Hippocampal formation (tissue), 2 donors: Measurements from ENCODE around the gene PROM1.
A peak's percentile ranks its signal among the peaks of the same experiment; 100 is the strongest.

Experiments used
- DNase-seq, 2 donors: peaks; one replicate each; lab custom pipeline; 2025; lab: John Stamatoyannopoulos, UW

PROM1 gene

DNA sequence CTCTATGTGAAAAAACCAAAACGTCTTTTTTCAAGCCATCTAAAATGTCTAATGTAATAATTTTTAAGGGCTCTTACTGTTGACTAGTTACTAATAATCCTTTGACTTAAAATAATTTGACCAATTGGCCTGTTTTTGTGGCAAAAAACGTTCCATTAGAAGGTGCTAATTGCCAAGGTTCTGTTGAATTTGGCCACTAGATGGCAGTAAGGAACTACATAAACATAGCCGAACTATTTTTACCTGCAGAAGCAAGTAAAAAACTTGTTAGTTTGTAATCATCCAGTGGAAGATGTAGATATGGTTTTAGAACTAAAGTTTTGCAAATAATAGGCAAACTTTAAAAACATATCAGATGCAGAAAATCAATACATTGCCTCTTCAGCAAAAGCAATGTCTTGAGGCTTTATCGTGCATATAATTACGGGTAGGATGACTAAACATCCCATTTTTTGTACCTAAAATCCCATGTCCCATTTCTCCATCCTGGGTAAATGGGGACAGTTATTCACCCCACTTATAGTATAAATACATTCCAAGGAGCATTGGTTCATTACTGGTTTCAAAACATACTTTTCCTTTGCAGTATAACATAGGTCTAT, 57.6 kb downstream of the PROM1 start:
- DNase-seq = peak in 1 of 2 donors; percentile 69

DNA sequence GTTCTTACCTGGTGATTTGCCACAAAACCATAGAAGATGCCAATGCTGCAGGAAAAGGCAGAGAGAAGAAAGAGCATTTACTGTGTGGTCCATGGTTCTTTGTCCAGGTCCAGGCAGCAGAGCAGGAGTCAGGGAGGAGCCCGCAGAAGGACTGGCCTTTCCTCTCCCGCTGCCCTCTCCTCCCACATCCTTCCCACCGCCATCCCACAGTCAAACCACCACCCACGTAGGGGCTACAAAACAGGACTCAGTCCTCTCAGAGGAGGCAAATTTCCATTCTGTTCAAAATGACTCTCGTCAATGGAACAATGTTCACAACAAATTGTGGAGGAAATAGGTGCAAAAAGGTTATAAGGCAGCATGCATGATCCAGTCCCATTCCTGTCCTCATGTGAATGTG, 58.6 kb downstream of the PROM1 start:
- DNase-seq = no peak

DNA sequence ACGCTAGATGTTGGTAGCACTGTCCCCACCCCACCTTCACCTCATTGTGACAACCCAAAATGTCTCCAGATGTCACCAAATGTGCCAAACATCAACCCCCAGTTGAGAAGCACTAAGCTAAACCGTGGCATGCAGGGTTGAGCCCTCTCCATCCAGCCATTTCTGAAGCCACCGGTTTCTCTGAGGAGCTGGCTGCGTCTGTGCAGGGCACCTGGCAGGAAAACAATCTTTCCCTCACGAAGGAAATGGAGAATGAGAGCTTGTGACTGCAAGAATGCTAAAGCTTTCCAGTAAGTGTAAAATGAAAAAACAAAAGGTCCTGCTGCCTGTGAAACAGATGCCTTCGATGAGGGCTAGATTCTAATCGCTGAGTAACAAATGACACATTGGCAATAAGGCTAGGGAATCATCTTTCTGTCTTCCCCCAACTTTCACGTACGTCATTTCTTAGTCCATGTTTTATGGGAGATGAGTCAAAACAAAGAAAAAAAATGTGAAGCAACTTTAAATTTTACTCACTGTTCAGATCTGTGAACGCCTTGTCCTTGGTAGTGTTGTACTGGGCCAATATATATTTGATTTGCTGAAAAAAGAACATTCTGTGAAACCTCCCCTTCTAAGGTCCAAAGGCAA, 59.9 kb downstream of the PROM1 start:
- no peak for DNase-seq

DNA sequence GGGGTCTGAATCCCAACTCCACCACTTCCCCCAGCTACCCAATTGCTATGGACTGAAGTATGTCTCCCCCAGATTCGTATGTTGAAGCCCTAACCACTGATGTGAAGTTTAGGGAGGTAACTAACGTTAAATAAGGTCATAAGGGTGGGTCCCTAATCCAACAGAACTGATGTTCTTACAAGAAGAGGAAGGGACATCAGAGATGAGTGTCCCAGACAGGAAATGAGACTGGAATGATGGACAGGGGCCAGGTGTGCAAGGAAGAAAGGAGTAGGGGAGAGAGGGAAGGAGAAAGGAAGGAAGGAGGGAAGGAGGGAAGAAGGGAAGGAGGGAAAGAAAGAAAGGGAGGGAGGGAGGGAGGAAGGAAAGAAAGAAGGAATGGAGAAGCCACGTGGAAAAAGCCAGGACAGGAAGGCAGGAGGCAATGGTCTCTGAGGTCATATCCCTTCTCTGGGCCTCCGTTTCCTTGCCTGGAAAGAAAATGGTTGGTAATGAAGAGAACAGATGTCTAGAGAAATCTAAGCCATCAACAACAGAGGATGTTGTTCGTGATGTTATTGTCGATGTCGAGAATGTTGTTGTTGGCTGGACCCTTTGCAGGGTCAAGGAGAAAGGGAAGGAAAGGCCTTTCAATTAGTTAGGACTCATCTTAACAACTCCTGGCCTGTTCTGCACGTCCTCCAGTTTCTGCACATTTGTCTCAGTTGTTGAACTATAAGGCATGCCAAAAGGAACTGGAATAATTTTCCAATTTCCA, 61.8 kb downstream of the PROM1 start:
- DNase-seq = no peak

DNA sequence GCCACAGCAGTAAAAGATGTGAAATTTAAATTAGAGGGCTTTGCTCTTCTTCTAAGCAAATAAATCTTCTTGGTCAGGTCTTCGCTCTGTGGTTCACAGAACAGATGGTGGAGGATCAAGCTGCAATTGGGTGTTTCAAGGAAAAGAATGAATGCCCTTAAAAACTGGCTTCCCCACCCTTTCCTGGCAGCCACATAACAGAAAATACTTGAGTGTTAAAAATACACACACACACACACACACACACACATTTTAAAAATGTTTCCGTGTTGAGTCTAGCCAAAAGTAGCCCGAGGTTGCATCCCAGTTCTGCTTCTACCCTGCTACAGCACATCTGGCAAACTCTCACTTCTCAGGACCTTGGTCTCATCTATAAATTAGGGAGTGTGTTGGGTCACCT, 64.2 kb downstream of the PROM1 start:
- DNase-seq = no peak

DNA sequence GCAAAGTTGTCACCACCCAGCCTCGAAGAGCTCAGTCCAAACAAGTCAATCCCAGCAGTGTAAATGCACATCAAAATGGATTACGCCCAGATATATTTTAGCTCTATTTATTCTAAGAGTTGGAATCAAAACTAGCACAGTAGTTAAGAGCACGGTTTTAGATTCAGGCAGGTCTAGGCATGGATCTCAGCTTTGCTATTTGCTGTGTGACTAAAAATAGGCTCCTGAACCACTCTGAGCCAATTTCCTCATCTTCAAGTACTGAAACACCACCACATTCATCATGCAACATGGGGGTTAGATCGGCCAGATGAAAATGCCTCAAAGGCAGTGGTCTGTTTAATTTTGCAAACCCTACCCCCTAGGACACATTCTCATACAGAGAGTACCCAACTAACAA, 65.0 kb downstream of the PROM1 start:
- no peak for DNase-seq

DNA sequence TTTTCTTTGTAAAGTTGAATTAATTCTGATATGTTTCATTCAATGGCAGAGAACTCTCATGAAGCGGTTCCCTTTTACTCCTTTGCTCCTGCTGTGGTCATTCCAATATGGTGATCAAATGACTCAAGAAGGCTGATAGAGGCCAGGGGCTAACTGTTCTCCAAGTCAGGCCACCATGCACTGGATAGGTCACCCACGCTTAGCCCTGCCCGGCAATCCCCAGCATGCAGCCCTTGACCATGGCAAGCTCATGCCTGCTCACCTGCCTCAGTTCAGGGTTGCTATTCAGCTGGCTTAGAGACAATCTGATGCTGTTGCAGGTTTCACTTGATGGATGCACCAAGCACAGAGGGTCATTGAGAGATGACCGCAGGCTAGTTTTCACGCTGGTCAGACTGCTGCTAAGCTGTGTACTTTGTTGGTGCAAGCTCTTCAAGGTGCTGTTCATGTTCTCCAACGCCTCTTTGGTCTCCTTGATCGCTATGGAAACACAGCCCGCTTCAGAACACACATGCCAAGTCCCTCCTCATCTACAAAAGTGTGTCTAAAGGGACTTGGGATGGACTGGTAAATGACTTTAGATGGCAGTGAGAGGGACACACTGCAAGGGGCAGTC, 65.7 kb downstream of the PROM1 start:
- DNase-seq = no peak

DNA sequence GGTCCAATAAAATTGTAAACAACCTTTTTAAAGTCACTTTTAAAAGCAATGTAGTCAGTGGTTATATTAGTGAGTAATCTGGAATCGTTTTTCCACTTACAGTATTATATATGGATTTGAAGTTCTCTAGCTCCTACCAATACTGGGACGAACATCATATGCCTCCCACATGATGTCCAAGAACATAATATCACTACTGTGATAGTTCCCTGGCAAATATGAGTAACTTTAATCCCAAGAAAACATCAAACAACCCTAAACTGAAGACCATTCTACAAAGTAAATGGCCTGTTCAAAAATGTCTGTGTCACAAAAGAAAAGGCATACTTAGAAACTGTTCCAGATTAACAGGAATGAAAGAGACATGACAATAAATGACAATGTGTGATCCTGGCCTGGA, 67.3 kb downstream of the PROM1 start:
- DNase-seq = no peak

DNA sequence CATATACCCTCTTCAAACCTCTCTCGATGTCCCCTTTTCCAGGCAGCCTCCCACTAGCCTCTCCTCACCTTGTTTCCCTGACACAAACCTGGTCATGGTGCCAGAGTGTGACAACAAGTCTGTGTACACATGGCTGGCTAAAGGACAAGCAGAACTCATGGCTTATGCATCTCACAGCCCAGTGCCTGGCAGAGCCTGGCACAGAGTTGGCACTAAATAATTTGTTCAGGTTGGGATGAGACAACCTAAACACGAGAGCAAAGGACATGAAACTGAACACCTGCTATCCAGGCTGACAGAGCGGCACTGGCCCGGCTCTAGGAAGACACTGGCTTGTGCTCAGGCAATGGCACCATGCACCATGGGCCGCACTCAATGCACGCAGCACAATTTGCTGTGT, 72.7 kb downstream of the PROM1 start:
- DNase-seq = no peak

DNA sequence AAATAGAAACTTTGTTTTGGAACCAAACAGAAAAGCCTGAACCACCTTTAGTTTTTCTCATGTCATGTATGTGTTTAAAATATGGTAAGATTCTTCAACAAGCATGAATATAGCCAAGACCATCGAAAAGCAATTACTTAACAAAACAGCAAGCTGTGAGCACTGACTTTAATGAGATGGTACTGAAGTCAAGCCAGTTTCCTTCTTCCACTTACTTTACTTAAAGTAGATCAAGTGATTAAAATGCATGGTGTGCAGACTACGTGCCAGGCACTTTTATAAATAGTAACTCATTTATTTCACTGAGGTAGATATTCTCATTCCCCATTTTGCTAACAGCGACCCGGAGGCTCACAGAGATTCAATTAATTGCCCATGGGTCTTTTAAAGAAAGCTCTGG, 74.7 kb downstream of the PROM1 start:
- DNase-seq = no peak

DNA sequence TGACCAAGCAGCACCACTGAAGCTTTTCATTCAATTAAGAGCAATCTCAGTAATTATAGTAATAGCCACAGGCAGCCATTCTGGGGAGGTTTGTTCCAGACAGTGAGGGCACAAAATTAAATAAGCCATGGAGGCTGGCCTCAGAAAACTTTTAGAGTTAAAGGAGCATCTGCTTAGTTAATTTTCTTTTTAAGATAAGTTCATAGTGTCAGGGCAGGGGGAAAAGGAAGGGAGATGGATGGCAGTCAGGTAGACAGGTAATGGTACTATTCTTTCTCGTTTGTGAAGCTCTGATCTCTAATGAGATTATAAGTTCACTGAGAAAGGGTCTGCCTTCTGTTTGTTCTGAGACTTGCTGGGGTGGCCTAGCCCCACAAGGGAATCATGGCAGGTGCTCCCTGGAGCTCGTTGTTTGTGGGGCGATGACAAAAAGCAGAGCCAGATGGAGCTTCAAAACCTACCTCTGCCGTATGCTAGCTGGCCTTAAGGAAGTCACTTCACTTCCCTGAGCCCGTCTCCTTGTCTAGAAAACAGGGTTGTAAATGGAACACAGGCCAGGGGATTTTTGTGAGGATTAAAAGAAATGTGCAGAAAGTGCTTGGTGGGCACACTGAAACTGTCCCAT, 76.2 kb downstream of the PROM1 start:
- DNase-seq = no peak

DNA sequence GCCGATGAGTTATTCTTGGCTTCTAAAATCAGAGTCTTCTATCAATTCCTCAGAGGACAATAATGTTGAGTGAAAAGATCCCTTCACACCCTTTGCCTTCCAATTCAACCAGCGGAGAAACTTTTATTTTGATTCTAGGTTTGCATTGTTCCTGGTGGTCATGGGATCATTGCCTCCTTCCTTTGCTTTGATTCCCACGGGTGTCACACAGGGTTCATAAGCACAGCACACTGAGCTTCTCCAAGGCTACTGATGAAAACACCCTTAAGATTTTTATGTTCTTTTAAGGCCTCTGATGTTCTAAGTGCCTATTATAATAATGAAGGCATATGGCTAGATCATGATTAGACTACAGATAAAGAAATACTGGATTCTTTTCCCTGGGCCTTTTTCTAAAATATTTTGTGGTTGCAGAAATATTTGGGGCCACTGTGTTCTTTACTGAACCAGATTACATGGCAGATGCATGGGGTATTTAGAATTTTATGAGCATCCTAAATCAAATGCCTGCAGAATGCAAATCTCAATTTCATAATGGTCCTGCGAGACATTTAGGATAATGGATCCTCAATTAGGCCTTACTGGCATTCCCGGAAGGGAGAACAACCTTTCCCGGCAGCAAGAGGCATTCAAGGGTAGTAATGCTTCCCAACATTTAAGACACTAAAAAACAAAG, 76.9 kb downstream of the PROM1 start:
- DNase-seq = no peak

DNA sequence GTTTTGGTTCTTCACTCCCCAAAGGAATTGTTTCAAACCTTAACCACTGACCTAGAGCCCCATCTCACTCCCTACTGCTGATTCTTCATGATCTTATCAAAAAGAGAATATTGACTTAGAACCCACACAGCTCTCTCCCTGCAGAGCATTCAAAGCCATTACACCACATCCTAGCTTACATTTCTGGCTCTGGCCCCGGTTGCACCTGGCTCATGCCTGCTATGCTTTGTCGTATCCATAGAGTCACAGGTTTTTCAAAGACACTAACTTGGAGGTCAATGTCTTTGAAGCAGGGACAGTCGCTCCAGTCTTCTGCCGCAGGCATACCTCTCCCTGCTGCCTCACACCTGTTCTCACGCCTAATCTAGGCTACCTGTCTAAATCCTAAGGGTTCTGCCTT, 78.1 kb downstream of the PROM1 start:
- DNase-seq = no peak

DNA sequence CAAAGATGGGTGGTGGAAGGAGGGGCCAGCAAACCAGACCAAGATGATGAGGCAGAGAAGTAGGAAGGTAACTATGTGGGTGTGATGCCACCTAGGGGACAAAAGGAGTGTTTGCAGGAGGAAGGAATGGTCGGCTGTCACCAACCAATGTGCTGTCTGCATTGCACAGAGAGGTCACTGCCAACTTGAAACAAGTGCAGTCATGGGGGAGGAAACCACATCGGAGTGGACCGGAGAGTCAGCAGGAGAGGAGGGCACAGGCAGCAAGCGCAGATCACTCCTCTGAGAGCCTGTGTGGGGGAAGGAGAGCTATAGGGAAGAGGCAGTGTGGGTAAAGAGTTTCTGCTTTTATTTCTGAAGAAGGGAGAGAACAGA, 82.4 kb downstream of the PROM1 start:
- peak; percentile 51 to 81 for DNase-seq

DNA sequence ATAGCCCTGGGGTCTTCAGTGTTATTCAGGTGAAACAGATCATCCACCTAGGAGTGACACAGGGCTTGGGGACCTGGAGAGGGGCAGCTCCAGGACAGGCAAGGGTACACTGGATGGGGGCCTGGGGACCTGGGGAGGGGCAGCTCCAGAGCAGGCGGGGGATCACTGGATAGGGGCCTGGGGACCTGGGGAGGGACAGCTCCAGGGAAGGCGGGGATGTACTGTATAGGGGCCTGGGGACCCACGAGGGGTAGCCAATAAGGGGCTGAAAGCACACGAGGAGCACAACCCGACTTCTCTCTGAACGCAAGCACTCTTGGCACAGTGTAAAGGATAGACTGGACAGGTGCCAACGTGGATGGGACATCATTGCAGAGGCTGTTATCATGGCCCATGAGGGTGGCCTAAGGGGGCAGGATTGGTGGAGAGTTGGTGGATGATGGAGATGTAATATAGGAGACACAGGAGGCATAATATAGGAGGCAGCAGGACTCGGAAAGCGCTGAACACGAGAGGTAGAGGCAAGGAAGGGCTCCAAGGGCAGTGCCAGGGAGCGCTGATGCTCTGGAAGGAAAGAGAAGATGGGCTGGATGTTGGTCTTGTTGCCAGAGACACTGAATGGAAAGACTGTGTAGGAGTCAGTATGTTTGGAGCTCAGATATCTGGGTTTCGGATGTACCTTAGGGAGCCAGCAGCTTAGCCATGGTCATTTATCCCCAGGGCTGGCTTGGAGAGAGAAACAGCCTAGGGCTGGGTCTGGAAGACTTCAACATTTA, 82.9 kb downstream of the PROM1 start:
- no peak for DNase-seq

DNA sequence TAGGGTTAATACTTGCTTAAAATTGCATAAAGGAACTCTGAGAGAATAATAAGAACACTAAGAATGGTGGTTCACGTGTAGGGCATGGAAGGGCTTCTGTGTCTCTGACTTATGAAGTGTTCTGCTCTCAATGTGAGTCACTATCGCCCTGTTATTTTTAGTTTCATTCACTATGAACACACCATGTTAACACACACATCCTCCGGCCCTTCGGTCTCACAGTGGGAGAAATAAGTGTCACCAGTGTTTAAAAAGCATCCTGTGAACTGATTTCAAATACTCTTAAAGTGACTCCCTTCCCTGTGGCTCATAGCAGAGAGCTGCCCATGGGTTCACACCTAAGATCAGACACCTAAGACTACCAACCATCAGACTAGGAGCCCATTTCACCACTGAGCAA, 87.0 kb downstream of the PROM1 start:
- DNase-seq = no peak

DNA sequence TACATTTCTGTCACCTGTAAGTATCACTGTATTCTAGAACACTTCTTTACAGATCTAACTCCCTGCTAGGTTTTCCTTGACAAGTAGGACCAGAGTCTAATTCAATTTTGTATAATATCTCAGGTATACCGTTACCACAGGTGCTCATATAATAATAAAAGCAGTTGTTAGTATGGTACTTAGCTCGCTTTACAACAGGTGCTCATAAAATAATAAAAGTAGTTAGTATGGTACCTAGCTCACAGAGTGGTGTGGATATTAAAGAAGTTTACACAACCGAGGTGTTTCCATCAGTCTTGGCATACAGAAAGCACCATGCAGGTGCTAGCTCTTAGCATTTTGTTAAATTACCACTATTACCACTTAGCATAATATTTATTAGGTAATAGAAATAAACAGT, 88.0 kb downstream of the PROM1 start:
- DNase-seq = no peak

DNA sequence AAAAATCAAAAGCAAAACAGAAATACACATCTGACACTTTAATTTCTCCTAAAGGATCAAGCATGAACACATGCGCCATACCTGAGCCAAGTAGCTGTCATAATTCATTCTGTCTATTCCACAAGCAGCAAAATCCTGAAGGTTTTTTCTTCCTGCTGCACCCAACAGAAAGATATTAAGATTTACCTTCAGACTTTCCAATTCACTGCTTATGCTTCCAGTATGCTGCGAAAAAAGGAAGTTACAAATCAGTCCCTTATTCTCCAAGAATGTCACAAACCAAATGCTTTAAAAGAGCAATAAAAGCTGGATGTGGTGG, 91.7 kb downstream of the PROM1 start:
- DNase-seq = no peak

DNA sequence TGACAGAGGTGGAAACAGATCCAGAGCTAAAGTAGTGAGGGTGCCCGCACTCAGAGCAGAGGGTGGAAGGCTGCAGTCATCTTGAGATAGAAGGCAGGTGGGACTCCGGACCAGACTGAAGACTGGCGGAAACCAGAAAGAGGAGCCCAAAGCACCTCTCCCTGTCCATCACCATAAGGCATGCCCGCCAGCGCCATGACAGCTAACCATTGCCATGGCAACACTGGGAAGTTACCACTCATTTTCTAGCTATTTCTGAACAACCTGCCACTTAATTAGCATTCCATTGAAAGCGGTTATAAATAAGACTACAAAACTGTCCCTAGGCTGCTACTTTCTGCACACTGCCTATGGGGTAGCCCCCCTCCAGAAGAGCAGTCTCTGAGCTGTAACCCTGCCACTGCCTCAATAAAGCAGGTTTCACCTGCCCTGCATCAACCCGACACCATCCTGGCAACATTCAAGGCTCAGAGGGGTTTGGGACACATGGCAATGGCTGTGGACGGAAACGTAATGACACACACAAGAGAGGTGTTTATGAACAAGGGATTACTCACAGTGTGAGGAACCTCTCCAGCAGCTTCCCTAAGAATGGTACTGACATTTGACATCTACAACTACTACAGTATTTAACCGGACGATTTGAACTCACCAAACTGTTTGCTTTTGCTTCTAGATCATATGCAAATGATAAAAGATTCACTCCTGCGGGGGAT, 93.1 kb downstream of the PROM1 start:
- DNase-seq = no peak

DNA sequence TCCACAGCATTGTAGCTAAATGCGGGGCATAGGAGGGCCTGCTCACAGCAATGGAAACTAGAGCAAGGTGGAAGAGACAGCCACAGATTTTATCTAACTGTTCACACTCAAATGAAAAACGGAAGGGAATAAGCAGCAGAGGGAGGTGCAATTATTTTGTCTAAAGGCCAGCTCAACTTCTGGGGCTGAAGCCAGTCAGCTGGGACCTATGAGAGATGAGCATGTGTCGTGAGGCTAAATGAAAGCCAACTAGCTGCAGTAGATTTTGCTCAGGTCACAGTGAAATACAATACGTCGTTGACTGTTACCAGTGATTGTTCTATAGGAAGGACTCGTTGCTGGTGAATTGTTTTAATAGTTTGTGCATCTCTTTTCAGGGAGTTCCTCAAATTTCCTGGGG, 94.4 kb downstream of the PROM1 start:
- DNase-seq = no peak

DNA sequence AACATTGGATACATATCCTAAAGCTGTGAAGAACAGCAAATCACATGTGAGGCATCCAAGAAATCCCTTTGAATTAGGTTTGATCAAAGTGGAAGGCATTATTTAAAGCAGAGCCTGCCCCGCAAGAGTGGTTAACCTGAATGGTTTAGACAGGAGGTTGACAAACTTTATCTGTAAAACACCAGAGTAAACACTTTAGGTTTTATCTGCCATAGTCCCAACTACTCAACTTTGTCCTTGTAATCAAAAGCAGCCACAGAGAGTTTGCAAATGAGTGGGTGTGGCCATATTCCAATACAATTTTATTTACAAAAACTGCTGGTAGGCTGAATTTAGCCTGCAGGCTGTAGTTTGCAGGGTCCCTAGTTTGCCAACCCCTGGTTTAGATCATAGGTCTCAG, 95.6 kb downstream of the PROM1 start:
- DNase-seq = no peak
